ENCODE results near the gene BCL7A. TPM values are rescaled to one million over a fixed set of nuclear protein-coding genes. Genes with fewer than 3 reads are reported as not detected.
"Not testable (repeated sequence)": the region's sequence is repeated elsewhere in the genome, so short reads cannot be mapped to it uniquely, and the experiment has no call there.

BCL7A gene
- total RNA-seq, 1 donor from 2014 or later, result 13.7 TPM

- DNase-seq (ENCODE audit: extremely low read depth, low read depth, low spot score), result no peak
Measured at GRCh38 chr12:122090759-122091515, 69.3 kb downstream of the BCL7A start.

- DNase-seq (ENCODE audit: extremely low read depth, low read depth, low spot score), result no peak
Measured at GRCh38 chr12:122093098-122093883, 71.6 kb downstream of the BCL7A start.

- no peak for DNase-seq (ENCODE audit: extremely low read depth, low read depth, low spot score)
Measured at GRCh38 chr12:122094137-122094734, 72.6 kb downstream of the BCL7A start.

GRCh38 chr12:122094735-122095631 lies 73.3 kb downstream of the BCL7A start:
- no peak for DNase-seq (ENCODE audit: extremely low read depth, low read depth, low spot score)

DNA sequence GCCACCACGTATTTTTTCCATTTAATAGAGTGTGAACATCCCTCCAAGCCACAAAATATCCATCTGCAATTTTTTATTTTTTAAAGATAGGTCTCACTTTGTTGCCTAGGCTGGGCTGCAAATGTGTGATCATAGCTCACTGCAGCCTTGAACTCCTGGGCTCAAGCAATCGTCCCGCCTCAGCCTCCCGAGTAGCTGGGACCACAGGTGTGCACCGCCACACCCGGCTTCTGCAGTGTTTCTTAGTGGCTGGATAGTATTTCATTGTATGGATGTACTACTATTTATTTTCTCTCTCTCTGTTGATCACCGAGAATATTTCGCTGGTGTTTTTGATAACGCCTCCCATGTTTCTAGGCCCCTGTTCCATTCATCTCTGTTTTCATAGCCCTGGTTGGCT lies 74.3 kb downstream of the BCL7A start:
- DNase-seq (ENCODE audit: extremely low read depth, low read depth, low spot score), result no peak

- no peak for DNase-seq (ENCODE audit: extremely low read depth, low read depth, low spot score)
Measured at GRCh38 chr12:122096591-122097149, 75.0 kb downstream of the BCL7A start.

DNA sequence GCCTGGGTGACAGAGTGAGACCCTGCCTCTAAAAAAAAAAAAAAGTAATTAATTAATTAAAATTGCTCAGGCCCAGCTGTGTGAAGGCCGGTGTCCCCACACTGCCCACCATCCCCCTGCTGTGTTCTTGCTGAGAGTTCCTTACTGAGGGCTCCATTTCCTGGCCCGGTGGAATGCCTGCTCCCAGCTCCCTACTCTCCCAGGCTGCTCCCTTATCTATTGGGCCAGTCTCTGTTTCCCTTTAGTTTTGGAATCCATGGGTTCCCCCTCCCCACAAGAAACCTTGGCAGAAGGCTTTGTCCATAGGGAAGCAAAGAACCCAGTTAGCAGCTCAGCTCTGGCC lies 75.9 kb downstream of the BCL7A start:
- DNase-seq (ENCODE audit: extremely low read depth, low read depth, low spot score), result no peak

GRCh38 chr12:122097927-122098756 lies 76.5 kb downstream of the BCL7A start:
- no peak for DNase-seq (ENCODE audit: extremely low read depth, low read depth, low spot score)

- DNase-seq (ENCODE audit: extremely low read depth, low read depth, low spot score), result no peak
Measured at GRCh38 chr12:122099280-122099749, 77.6 kb downstream of the BCL7A start.

- DNase-seq (ENCODE audit: extremely low read depth, low read depth, low spot score), result no peak
Measured at GRCh38 chr12:122099856-122100255, 78.2 kb downstream of the BCL7A start.

DNA sequence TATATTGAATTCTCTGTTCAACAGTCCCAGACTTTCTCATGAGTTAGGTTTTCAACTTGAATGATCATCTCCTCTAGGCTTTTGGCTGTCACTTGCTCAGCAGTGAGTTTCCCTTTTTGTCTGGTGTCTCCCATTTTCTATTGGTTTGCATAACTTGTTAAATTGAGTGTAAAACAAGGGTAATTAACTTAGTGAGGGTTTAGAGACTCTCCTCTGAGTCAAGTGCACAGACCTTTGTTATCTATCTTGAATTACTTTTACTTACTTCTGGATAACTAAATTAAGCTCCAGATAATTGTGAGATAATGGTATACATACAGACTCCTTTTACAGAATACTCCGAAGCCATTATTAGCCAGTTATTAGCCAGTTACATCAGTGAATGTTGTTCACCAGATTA lies 78.9 kb downstream of the BCL7A start:
- DNase-seq (ENCODE audit: extremely low read depth, low read depth, low spot score), result no peak

DNA sequence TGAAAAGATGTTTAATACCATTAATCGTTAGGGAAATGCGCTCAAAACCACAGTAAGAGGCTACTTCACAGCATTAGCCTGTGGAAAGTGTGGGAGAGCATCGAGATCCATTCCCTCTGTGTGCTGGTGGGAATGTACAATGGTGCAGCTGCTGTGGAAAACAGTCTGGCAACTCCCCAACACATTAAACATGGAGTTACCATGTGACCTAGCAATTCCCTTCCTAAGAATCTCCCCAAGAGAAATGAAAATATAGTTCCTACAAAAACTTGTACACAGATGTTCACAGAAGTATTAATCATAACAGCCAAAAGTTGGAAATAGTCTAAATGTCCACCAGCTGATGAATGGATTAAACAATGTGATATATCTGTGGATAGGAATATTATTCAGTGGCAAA lies 80.6 kb downstream of the BCL7A start:
- DNase-seq (ENCODE audit: extremely low read depth, low read depth, low spot score), result no peak

DNA sequence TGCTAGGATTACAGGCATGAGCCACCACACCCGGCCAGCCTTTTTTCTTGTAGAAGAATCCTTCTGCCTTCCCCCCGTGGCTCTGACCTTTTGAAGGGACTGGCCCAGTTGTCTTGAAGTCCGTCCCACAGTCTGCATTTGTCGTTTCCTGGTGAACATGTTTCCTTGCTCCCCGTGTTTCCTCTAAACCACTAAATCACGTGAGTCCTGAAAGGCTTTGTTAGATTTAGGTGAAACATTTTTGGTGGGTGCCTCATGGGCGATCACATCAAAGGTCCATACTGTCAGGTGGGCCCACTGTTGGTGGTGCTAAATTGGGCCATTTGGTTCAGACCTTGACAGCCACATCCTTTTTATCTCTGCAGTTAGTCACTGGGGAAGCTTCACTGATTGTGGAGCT lies 83.2 kb downstream of the BCL7A start:
- DNase-seq (ENCODE audit: extremely low read depth, low read depth, low spot score), result no peak

DNA sequence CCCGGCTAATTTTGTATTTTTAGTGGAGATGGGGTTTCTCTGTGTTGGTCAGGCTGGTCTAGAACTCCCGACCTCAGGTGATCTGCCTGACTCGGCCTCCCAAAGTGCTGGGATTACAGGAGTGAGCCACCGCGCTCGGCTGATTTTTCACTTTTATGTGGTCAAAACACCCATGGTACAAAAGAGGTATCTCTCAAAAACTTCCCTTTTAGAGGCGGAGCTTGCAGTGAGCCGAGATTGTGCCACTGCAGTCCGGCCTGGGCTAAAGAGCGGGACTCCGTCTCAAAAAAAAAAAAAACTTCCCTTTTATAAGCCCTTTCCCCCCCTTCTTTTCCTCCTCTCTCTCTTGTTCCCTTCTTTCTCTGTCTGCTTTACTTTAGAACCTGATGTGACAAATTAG lies 83.8 kb downstream of the BCL7A start:
- DNase-seq (ENCODE audit: extremely low read depth, low read depth, low spot score), result not testable (repeated sequence)

DNA sequence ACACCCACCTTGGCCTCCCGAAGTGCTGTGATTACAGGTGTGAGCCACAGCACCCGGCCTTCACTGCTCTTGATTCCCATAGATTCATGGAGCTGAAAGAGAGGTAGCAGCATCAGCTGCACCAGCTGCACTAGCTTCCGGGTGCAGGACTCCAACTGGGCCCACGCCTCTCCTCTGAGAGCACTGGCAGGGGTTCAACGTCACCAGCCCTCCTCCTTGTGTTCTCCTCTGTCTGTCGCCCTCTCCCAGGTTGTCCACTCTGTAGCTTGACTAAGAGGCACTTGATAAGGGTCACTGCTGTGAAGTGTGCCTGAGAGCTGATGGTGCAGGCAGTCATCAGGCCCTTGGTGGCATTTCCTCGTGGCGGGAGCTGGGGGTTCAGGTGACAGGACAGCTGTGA lies 85.2 kb downstream of the BCL7A start:
- DNase-seq (ENCODE audit: extremely low read depth, low read depth, low spot score), result no peak

- DNase-seq (ENCODE audit: extremely low read depth, low read depth, low spot score), result no peak
Measured at GRCh38 chr12:122107261-122107660, 85.6 kb downstream of the BCL7A start.

DNA sequence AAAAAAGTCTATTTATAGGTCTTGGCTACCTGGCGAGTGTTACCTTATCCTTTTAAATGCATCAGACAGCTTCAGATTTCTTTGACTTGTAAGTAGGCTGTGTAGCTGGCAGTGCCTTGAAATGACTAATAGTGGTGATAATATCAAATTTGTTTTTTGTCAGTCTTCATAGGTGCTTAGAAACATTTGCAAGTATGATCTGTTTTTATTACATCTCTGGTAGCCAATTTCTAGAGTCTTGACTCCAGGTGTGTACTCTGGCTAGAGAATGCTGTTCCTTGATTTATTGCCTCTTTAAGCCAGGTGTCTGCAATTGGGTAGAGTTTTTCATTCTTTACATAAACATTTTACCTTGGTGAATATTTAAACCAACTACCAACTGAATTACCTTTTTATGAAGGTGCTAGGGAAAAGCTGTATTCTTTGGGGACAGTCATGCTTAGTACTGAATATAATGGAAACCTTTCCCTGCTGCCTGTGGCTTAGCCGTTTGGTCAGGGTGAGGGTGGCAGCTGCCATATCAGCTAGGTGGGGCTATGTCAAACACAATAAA lies 89.5 kb downstream of the BCL7A start:
- no peak for DNase-seq (ENCODE audit: extremely low read depth, low read depth, low spot score)

All from glomerular endothelial cell (primary cell).